GM19238 (cell line): ENCODE results near the gene OR2C1.

Experiments used
- DNase-seq: peaks from one replicate; pipeline ENCODE4 v3.0.0; 2011; ENCODE audit warnings: low spot score; ENCODE audit not compliant: insufficient read length

Gene OR2C1

GRCh38 chr16:3355589-3355988, at the start of gene OR2C1:
OR2C1 (plus strand) TSS chr16:3355889; CDS start chr16:3355941, 52 bp downstream.
- no peak for DNase-seq

DNA sequence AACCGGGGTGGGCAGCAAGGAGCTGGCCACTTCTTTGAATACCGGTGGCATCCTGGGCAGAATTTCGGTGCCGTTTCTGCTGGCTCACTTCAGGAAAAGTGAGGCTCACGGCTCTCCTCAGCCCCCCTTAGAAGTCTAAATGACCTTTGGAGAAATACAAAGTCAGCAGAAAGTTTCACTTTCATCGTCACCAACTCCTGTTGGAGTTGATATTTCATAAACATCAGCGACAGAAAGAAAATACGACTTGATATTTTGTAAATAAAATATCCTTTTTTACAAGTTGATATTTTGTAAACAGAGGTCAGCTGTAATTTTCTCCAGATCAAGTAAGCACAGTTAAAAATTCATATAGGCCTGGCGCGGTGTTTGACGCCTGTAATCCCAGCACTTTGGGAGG, 49.6 kb upstream of the OR2C1 start:
- DNase-seq, result no peak

GRCh38 chr16:3311496-3311895, 44.2 kb upstream of the OR2C1 start:
- DNase-seq, result no peak

GRCh38 chr16:3317315-3317999, 38.2 kb upstream of the OR2C1 start:
- no peak for DNase-seq

- DNase-seq, result no peak
Measured at GRCh38 chr16:3321816-3322215, 33.9 kb upstream of the OR2C1 start.

DNA sequence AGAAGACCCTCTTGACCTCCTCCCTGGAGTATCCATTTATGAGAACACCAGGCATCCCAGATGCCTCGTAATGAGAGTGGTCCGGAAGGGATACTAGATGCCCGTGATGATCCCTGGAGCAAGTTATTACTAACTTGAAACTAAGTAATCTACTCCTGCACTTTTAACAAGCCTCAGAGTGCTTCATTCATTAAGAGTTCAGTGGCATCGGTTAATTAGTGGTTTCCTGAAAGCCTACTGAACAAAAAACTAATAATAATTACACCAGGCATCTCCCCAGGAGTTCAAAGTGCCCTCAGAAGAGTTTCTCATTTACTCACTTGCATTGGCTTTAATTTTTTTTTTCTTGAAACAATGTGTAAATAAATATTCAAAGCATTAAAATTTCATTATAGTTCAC, 28.2 kb upstream of the OR2C1 start:
- DNase-seq, result no peak

GRCh38 chr16:3328104-3328503, 27.6 kb upstream of the OR2C1 start:
- DNase-seq, result no peak

- no peak for DNase-seq
Measured at GRCh38 chr16:3328643-3329042, 27.0 kb upstream of the OR2C1 start.

- no peak for DNase-seq
Measured at GRCh38 chr16:3346041-3346440, 9.6 kb upstream of the OR2C1 start.

DNA sequence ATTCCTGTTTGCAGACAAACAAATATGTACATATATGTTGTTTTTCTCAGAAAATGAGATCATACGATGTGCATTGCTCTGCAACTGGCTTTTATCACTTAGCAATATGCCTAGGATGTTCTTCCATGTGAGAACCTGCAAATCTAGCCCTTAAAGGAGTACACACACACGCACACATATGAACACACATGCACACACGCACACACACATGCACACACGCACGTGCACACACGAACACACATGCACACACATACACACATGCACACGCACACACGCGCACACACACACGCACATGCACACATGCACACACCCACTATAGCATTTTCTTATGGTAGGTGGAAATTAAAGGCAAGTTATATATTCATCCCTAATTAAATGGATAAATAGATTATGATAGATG, 8.1 kb upstream of the OR2C1 start:
- no peak for DNase-seq

- no peak for DNase-seq
Measured at GRCh38 chr16:3348547-3349167, 7.0 kb upstream of the OR2C1 start.

GRCh38 chr16:3349175-3349574, 6.5 kb upstream of the OR2C1 start:
- DNase-seq, result no peak

DNA sequence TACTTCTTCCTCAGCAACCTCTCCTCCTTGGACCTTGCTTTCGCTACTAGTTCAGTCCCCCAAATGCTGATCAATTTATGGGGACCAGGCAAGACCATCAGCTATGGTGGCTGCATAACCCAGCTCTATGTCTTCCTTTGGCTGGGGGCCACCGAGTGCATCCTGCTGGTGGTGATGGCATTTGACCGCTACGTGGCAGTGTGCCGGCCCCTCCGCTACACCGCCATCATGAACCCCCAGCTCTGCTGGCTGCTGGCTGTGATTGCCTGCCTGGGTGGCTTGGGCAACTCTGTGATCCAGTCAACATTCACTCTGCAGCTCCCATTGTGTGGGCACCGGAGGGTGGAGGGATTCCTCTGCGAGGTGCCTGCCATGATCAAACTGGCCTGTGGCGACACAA, 429 bp downstream of the OR2C1 start:
- no peak for DNase-seq

GRCh38 chr16:3358871-3359270, 3.2 kb downstream of the OR2C1 start:
- no peak for DNase-seq

DNA sequence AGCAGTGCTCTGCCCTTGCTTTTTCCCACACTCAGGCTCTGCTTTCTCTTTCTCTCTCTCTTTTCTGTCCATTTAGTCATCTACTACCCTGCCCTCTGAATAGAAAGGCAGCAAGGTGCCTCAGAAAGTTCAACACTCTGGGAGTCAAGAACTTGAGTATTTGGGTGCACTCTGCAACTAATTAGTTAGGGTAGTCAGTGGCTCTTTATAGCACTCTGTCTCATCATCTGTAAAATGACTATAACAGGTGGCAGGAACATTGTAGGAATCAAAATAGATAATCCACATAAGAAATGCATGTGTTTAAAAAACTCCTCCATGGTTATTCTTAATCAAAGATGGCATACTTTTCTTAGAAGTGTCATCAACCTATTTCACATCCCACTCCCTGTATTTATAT, 7.2 kb downstream of the OR2C1 start:
- no peak for DNase-seq

- no peak for DNase-seq
Measured at GRCh38 chr16:3363793-3364192, 8.1 kb downstream of the OR2C1 start.

GRCh38 chr16:3364774-3365427, 9.2 kb downstream of the OR2C1 start:
- DNase-seq, result peak; percentile 64

DNA sequence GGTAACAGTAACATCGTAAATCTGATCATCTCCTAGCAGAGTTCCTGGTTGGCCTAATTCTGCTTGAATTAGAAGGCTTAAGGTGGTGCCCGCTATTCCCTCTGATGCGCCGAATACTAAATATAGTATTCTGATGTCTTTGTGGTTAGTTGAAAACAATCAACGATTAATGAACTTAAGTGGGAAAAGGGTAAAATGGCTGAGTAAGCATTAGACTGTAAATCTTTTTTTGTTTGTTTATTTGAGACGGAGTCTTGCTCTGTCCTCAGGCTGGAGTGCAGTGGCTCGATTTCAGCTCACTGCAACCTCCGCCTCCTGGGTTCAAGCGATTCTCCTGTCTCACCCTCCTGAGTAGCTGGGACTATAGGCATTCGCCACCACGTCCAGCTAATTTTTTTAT, 13.4 kb downstream of the OR2C1 start:
- DNase-seq, result no peak

DNA sequence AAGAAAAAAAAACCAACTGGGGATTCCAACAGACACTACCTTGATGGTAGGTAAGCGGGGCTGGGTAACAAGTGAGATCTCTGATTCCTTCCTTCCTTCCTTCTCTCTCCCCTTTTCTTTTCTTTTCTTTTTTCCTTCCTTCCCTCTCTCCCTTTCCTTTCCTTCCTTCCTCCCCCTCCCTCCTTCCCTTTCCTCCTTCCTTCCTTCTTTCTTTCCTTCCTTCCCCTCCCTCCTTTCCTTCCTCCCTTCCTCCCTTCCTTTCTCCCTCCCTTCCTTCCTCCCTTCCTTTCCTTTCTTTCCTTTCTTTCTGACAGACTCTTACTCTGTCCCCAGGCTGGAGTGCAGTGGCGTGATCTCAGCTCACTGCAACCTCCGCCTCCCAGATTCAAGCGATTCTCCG, 20.0 kb downstream of the OR2C1 start:
- DNase-seq, result no peak

GRCh38 chr16:3377917-3378316, 22.2 kb downstream of the OR2C1 start:
- DNase-seq, result no peak

- no peak for DNase-seq
Measured at GRCh38 chr16:3383045-3383448, 27.4 kb downstream of the OR2C1 start.

DNA sequence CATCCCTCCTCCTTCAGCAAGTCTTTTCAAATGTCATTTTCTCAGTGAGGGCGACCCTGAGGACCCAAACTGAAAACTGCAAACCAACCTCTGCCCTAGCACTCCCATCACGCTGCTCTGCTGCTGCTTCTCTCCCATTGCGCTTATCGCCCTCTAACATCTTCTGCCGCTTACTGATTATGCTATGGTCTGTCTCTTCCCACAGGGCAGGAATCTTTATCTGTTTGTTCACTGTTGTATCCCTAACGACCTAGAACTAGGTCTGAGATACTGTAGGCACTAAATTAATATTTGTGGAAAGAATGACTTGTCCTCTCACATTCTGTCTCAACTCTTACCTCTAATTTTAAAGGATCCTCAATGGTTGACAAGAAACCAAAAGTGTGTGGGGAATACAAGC, 32.6 kb downstream of the OR2C1 start:
- no peak for DNase-seq
